Vagina (tissue), 2 donors: ENCODE data around the gene RXFP2. TPM values are rescaled to one million over a fixed set of nuclear protein-coding genes. Genes with fewer than 3 reads are reported as not detected.

Experiments
- DNase-seq, 2 donors: peaks; one replicate each; pipeline ENCODE4 v3.0.0-alpha.2; 2017; ENCODE audit errors: extremely low spot score in 2 of 2
- H3K27ac ChIP-seq: fragments of 200-600 bp; sonication (generic); one replicate; pipeline ENCODE4 v1.5.1; 2019
- H3K27me3 ChIP-seq: fragments of 200-600 bp; sonication (generic); one replicate; pipeline ENCODE4 v1.5.1; 2019
- H3K36me3 ChIP-seq, 2 donors: fragments of 200-600 bp; sonication (generic); one replicate each; pipeline ENCODE4 v1.5.1; 2017 to 2019
- H3K4me1 ChIP-seq: fragments of 200-600 bp; sonication (generic); one replicate; pipeline ENCODE4 v1.5.1; 2019
- H3K4me3 ChIP-seq, 2 donors: fragments of 200-600 bp; sonication (generic); 1 replicate in 1 of 2; 2 replicates in 1 of 2; pipeline ENCODE4 v1.5.1; 2016 to 2019
- H3K9me3 ChIP-seq: fragments of 200-600 bp; sonication (generic); one replicate; pipeline ENCODE4 v1.5.1; 2019
- CTCF ChIP-seq, 3 experiments: fragments of 450-650 bp in 2 of 3; fragments of 200-600 bp in 1 of 3; sonication (generic) in 1 of 3; IDR thresholded peaks; one replicate each; pipeline ENCODE4 v1.5.1; 2017 to 2019; ENCODE audit warnings: antibody characterized with exemption in 3 of 3, mild to moderate bottlenecking in 2 of 3, moderate library complexity in 2 of 3
- POLR2A ChIP-seq, 2 donors: fragments of 450-650 bp; IDR thresholded peaks; one replicate each; pipeline ENCODE4 v1.6.1; 2017; ENCODE audit warnings: antibody characterized with exemption in 2 of 2, mild to moderate bottlenecking in 2 of 2, moderate library complexity in 2 of 2
- POLR2AphosphoS5 ChIP-seq, 2 donors: sonication (generic); formaldehyde crosslinking; IDR thresholded peaks; one replicate each; pipeline ENCODE4 v1.9.0; 2017; ENCODE audit warnings: antibody characterized with exemption in 2 of 2, mild to moderate bottlenecking in 2 of 2, low read depth in 1 of 2; ENCODE audit not compliant: insufficient read depth in 1 of 2
- intact Hi-C: fragments of 100-400 bp; cut with DNase I; formaldehyde crosslinking; loops from one replicate; pipeline ENCODE4 v1.15.1; 2023
- total RNA-seq: library from RNA; depleted of rRNA; stranded (reverse); fragments of >200 nt; gene quantifications from one replicate; pipeline ENCODE4 v1.2.3, GENCODE V29; 2016

The RXFP2 gene
- total RNA-seq: not detected

GRCh38 chr13:31739226-31739625, at the start of gene RXFP2:
Gene RXFP2 (plus strand): TSS chr13:31739526. CDS start chr13:31739613, 87 bp downstream.
- H3K9me3 ChIP-seq: no peaks in the 10 kb centered on the region
- H3K4me1 ChIP-seq: no peaks in the 10 kb centered on the region
- H3K4me3 ChIP-seq: no peak within 1 kb of the TSS
- H3K27me3 ChIP-seq: no peaks in the 10 kb centered on the region
- intact Hi-C loops: loop anchor here (5.0 kb wide), 1 partner anchor 307 kb away; no protein-coding TSS in a partner anchor
- no peak for DNase-seq
- H3K36me3 ChIP-seq: no peaks in the 10 kb centered on the region
- H3K27ac ChIP-seq: no peak within 1 kb of the TSS
- TF ChIP-seq POLR2AphosphoS5 (IDR thresholded peaks at IDR 0.05; ENCODE audit: insufficient read depth in 1 of 2, low read depth in 1 of 2) (no peak), CTCF (IDR thresholded peaks at IDR 0.05) (no peak), POLR2A (IDR thresholded peaks at IDR 0.05) (no peak)

GRCh38 chr13:31697290-31697689, 42.0 kb upstream of the RXFP2 start:
- intact Hi-C loops: no loop called here

GRCh38 chr13:31699650-31700049, 39.7 kb upstream of the RXFP2 start:
- Histone ChIP-seq H3K36me3 (no peaks in the 10 kb centered on the region), H3K27ac (no peak overlapping the region), H3K4me3 (no peak overlapping the region), H3K4me1 (no peaks in the 10 kb centered on the region), H3K9me3 (no peaks in the 10 kb centered on the region), H3K27me3 (no peaks in the 10 kb centered on the region)
- TF ChIP-seq CTCF (IDR thresholded peaks at IDR 0.05) (no peak), POLR2AphosphoS5 (IDR thresholded peaks at IDR 0.05; ENCODE audit: insufficient read depth in 1 of 2, low read depth in 1 of 2) (no peak), POLR2A (IDR thresholded peaks at IDR 0.05) (no peak)
- intact Hi-C loops: no loop called here
- DNase-seq: no peak

More at GRCh38 chr13:31697290-31697689, 42.0 kb upstream of the RXFP2 start:
- no peaks in the 10 kb centered on the region for H3K4me1 ChIP-seq
- H3K36me3 ChIP-seq: no peaks in the 10 kb centered on the region
- H3K27ac ChIP-seq: no peak overlapping the region
- H3K27me3 ChIP-seq: no peaks in the 10 kb centered on the region
- no peaks in the 10 kb centered on the region for H3K9me3 ChIP-seq
- no peak for DNase-seq
- TF ChIP-seq CTCF (IDR thresholded peaks at IDR 0.05) (no peak), POLR2A (IDR thresholded peaks at IDR 0.05) (no peak), POLR2AphosphoS5 (IDR thresholded peaks at IDR 0.05; ENCODE audit: insufficient read depth in 1 of 2, low read depth in 1 of 2) (no peak)
- H3K4me3 ChIP-seq: no peak overlapping the region

- no peaks in the 10 kb centered on the region for H3K36me3 ChIP-seq
- H3K27me3 ChIP-seq: no peaks in the 10 kb centered on the region
- no peaks in the 10 kb centered on the region for H3K9me3 ChIP-seq
- no peak for TF ChIP-seq POLR2A (IDR thresholded peaks at IDR 0.05)
- TF ChIP-seq CTCF (IDR thresholded peaks at IDR 0.05): no peak
- TF ChIP-seq POLR2AphosphoS5 (IDR thresholded peaks at IDR 0.05; ENCODE audit: insufficient read depth in 1 of 2, low read depth in 1 of 2): no peak
- H3K27ac ChIP-seq: no peak overlapping the region
- no peaks in the 10 kb centered on the region for H3K4me1 ChIP-seq
- no peak for DNase-seq
- intact Hi-C loops: no loop called here
- no peak overlapping the region for H3K4me3 ChIP-seq
Observed at GRCh38 chr13:31703780-31704179, 35.5 kb upstream of the RXFP2 start.

- Histone ChIP-seq H3K27ac (no peak overlapping the region), H3K4me3 (no peak overlapping the region), H3K4me1 (no peaks in the 10 kb centered on the region), H3K27me3 (no peaks in the 10 kb centered on the region), H3K9me3 (no peaks in the 10 kb centered on the region), H3K36me3 (no peaks in the 10 kb centered on the region)
- intact Hi-C loops: no loop called here
- TF ChIP-seq POLR2AphosphoS5 (IDR thresholded peaks at IDR 0.05; ENCODE audit: insufficient read depth in 1 of 2, low read depth in 1 of 2) (no peak), POLR2A (IDR thresholded peaks at IDR 0.05) (no peak), CTCF (IDR thresholded peaks at IDR 0.05) (no peak)
- DNase-seq: no peak
Observed at GRCh38 chr13:31706105-31706504, 33.2 kb upstream of the RXFP2 start.
